ENCODE measurements around the gene EXOSC5.

The EXOSC5 gene

DNA sequence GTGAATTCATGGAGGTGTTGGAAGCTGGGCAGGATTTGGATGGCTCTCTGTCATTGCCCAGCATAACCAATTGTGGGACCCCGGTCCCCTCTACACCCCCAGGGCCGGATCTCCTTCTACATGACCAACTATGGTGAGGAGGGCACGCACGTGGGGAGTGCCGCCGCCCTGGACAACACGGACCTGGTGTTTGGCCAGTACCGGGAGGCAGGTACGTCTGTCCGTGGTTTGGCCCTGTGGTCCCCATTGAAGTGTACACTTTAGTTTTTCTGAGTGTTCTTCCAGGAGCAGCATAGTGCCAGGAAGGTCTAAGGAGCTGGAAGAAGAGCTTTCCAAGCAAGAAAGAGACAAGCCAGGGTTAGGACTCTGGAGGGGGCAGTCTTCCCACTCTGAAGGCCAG is 16.8 kb upstream of the EXOSC5 start:
- TF ChIP-seq EZH2 (IDR thresholded peaks at IDR 0.05; ENCODE audit: borderline replicate concordance, low read length) = no peak
- TF ChIP-seq, protein P1, sequence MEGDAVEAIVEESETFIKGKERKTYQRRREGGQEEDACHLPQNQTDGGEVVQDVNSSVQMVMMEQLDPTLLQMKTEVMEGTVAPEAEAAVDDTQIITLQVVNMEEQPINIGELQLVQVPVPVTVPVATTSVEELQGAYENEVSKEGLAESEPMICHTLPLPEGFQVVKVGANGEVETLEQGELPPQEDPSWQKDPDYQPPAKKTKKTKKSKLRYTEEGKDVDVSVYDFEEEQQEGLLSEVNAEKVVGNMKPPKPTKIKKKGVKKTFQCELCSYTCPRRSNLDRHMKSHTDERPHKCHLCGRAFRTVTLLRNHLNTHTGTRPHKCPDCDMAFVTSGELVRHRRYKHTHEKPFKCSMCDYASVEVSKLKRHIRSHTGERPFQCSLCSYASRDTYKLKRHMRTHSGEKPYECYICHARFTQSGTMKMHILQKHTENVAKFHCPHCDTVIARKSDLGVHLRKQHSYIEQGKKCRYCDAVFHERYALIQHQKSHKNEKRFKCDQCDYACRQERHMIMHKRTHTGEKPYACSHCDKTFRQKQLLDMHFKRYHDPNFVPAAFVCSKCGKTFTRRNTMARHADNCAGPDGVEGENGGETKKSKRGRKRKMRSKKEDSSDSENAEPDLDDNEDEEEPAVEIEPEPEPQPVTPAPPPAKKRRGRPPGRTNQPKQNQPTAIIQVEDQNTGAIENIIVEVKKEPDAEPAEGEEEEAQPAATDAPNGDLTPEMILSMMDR (IDR thresholded peaks at IDR 0.05; ENCODE audit: low read length) = no peak
- no peak overlapping the region for H3K27ac ChIP-seq (ENCODE audit: low read depth, low read length, poor library complexity, severe bottlenecking)
- no peak overlapping the region for H2AFZ ChIP-seq (ENCODE audit: low read length)
- H3K4me2 ChIP-seq (ENCODE audit: low read length) = no peak overlapping the region
- no peak overlapping the region for H3K9ac ChIP-seq (ENCODE audit: low read length)
- H3K4me1 ChIP-seq (ENCODE audit: insufficient read depth, low read length, severe bottlenecking) = no peaks in the 10 kb centered on the region
- no peaks in the 10 kb centered on the region for H3K79me2 ChIP-seq (ENCODE audit: insufficient read depth, low read length)
- H3K27me3 ChIP-seq (ENCODE audit: insufficient read depth, low read length) = no peaks in the 10 kb centered on the region
- peaks cover 55% of the 10 kb centered on the region for H3K36me3 ChIP-seq (ENCODE audit: insufficient read depth, low read length)
- H3F3A ChIP-seq (ENCODE audit: insufficient read depth, low read length) = no peaks in the 10 kb centered on the region
- H4K20me1 ChIP-seq (ENCODE audit: insufficient read depth, low read length) = no peaks in the 10 kb centered on the region
- no peaks in the 10 kb centered on the region for H3K9me3 ChIP-seq (ENCODE audit: low read length)
- no peak overlapping the region for H3K4me3 ChIP-seq (ENCODE audit: low read depth, low read length, poor library complexity, severe bottlenecking)
- H3K9me2 ChIP-seq (ENCODE audit: low read depth, low read length) = no peaks in the 10 kb centered on the region

DNA sequence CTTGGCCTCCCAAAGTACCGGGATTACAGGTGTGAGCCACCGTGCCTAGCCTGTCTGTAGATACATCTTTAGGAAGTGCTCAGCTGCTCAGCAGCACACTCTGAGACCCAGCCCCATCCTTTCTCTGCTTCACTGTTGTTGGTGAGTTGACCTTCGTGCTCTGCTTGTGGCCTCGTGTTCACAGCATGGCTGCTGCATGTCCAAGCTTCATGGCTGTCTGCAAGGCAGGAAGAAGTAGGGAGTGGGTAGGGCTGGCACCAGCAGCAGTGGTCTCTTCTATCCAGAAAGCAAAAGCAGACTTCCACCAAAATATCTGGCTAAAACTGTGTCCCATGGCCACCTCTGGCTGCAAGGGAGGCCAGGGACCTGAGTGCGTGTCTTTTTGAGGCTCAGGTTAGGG is 15.8 kb upstream of the EXOSC5 start:
- Histone ChIP-seq H3K4me1 (ENCODE audit: insufficient read depth, low read length, severe bottlenecking) (no peaks in the 10 kb centered on the region), H3F3A (ENCODE audit: insufficient read depth, low read length) (no peaks in the 10 kb centered on the region), H3K9ac (ENCODE audit: low read length) (no peak overlapping the region), H3K4me2 (ENCODE audit: low read length) (no peak overlapping the region), H3K9me3 (ENCODE audit: low read length) (no peaks in the 10 kb centered on the region), H3K27ac (ENCODE audit: low read depth, low read length, poor library complexity, severe bottlenecking) (no peak overlapping the region), H3K36me3 (ENCODE audit: insufficient read depth, low read length) (peaks cover 47% of the 10 kb centered on the region), H3K27me3 (ENCODE audit: insufficient read depth, low read length) (no peaks in the 10 kb centered on the region), H3K9me2 (ENCODE audit: low read depth, low read length) (no peaks in the 10 kb centered on the region), H2AFZ (ENCODE audit: low read length) (no peak overlapping the region), H3K4me3 (ENCODE audit: low read depth, low read length, poor library complexity, severe bottlenecking) (no peak overlapping the region), H4K20me1 (ENCODE audit: insufficient read depth, low read length) (no peaks in the 10 kb centered on the region), H3K79me2 (ENCODE audit: insufficient read depth, low read length) (no peaks in the 10 kb centered on the region)
- TF ChIP-seq, protein P1 (IDR thresholded peaks at IDR 0.05; ENCODE audit: low read length) = no peak
- no peak for TF ChIP-seq EZH2 (IDR thresholded peaks at IDR 0.05; ENCODE audit: borderline replicate concordance, low read length)

DNA sequence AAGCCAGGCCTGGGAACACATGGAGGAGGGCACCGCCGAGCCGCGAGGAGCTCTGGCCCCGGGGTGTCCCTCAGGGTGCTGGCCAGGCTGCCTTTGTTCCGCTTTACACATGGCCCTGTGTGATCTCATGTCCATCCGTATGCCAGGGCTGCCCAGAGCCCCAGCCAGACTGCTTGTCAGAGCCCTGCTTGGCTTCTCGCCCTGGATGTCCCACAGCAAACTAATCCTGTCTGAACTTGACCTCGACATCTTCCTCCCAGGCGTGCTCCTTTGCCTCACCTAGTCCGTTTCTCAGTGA is 14.8 kb upstream of the EXOSC5 start:
- H2AFZ ChIP-seq (ENCODE audit: low read length) = no peak overlapping the region
- no peaks in the 10 kb centered on the region for H3K9me2 ChIP-seq (ENCODE audit: low read depth, low read length)
- no peaks in the 10 kb centered on the region for H3K27me3 ChIP-seq (ENCODE audit: insufficient read depth, low read length)
- H3K27ac ChIP-seq (ENCODE audit: low read depth, low read length, poor library complexity, severe bottlenecking) = no peak overlapping the region
- peaks cover 41% of the 10 kb centered on the region for H3K36me3 ChIP-seq (ENCODE audit: insufficient read depth, low read length)
- no peak overlapping the region for H3K4me3 ChIP-seq (ENCODE audit: low read depth, low read length, poor library complexity, severe bottlenecking)
- TF ChIP-seq, protein P1 (IDR thresholded peaks at IDR 0.05; ENCODE audit: low read length) = no peak
- no peak for TF ChIP-seq EZH2 (IDR thresholded peaks at IDR 0.05; ENCODE audit: borderline replicate concordance, low read length)
- H3K4me2 ChIP-seq (ENCODE audit: low read length) = no peak overlapping the region
- no peaks in the 10 kb centered on the region for H3K9me3 ChIP-seq (ENCODE audit: low read length)
- no peak overlapping the region for H3K9ac ChIP-seq (ENCODE audit: low read length)
- no peaks in the 10 kb centered on the region for H4K20me1 ChIP-seq (ENCODE audit: insufficient read depth, low read length)
- no peaks in the 10 kb centered on the region for H3K4me1 ChIP-seq (ENCODE audit: insufficient read depth, low read length, severe bottlenecking)
- H3F3A ChIP-seq (ENCODE audit: insufficient read depth, low read length) = no peaks in the 10 kb centered on the region
- no peaks in the 10 kb centered on the region for H3K79me2 ChIP-seq (ENCODE audit: insufficient read depth, low read length)
